HG03196 (cell line): ENCODE results near the gene HES2.
A peak's percentile ranks its signal among the peaks of the same experiment; 100 is the strongest.
"Not testable (repeated sequence)": the region's sequence is repeated elsewhere in the genome, so short reads cannot be mapped to it uniquely, and the experiment has no call there.

Experiments used
- ATAC-seq: cut with Tn5 transposase; IDR thresholded peaks from one replicate; pipeline ENCODE4 v1.9.1; 2021; ENCODE audit not compliant: unreplicated experiment

Gene HES2

GRCh38 chr1:6419397-6419803 is 319 bp downstream of the HES2 start:
- ATAC-seq, result no peak

DNA sequence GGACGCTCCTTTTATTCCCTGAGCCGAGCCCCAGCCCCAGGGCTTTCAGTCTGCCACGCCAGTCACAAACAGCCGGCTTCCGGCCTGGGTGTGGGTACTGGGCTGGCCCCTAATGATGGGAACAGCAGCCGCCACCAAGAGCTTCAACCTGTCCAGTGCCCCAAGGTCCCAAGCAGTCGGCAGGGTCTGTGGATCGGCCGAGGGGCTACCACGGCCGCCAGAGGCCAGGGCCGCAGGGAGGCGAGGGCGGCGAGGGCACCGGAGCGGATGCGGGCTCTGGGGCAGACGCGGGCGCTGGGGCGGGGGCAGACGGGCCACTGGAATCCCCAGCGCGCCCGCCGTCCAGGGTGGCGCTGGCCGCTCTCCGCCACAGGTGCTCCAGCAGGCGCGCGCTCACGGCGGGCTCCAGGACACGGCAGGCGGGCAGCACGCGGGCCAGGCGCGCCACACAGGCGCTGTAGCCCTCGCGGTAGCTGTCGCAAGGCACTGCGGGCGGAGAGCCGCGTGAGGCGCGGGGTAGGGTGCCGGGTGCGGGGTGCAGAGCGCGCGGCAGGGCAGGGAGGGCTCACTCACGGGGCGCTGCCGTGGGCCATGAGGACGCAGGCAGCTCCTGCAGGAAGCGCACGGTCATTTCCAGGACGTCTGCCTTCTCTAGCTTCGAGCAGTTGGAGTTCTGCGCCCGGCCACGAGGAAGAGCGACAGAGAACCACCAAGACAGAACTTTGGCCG is 887 bp downstream of the HES2 start:
- no peak for ATAC-seq

- ATAC-seq, result no peak
Measured at GRCh38 chr1:6417961-6418667, 1.6 kb downstream of the HES2 start.

DNA sequence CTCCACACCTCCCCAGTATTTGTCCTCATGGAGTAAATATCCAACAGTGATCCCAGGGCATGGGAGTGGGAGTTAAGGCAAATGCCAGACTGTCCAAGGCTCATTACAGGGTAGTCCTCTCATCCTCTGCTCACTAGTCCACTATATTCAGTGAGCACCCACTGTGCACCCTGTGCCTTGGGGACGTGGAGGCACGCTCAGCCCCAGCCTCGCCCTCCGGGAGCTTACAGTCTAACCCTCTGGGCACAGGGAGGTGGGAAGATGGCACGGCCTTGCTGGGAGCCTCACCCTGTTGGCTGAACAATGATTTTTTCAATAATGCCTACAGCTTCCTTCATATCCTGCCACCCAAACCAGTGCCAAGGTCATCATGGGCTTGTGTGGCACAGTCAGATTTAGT is 2.8 kb downstream of the HES2 start:
- ATAC-seq, result no peak

DNA sequence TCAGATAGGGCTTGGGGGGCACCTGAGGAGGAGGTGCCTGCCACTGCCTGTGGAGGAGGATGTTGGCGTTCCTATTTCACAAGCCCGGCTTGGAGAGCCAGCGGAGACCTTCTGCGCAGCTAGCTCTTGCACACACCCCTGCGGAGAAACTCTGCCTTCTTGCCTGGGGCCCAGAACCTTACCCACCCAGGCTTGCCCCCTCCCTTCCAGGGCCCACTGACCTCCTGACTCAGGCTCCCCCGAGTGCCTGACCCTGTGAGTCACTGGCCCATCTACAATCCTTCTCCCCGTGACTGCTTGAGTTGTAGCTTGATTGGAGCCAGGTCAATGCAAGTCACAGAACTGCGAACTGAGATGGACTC is 3.4 kb downstream of the HES2 start:
- no peak for ATAC-seq

DNA sequence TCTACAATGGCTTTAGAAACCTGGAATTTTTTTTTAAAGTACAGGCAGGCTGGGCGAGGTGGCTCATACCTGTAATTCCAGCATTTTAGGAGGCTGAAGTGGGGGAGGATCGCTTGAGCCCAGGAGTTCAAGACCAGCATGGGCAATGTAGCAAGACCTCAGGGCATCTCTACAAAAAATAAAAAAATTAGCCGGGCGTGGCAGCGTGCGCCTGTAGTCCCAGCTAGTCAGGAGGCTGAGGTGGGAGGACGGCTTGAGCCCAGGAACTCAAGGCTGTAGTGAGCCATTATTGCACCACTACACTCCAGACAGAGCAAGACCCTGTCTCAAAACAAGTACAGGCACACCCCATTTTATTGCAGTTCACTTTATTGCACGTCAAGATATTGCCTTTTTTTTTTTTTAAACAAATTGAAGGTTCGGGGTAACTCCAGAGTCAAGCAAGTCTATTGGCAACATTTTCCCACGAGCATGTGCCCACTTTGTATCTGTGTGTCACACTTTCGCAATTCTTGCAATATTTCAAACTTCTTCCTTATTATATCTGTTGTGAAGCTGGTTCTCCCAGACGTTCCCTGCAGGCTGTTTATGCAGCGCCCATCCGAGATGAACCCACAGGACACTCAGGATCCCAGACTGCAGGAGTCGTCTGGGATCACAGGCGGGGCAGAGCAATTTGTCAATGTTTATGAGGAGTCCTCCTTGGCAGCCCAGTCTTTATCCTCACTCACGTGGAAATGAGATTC is 4.7 kb downstream of the HES2 start:
- no peak for ATAC-seq

GRCh38 chr1:6414443-6414844 is 5.3 kb downstream of the HES2 start:
- peak; percentile 84 for ATAC-seq

- ATAC-seq, result no peak
Measured at GRCh38 chr1:6412896-6413295, 6.8 kb downstream of the HES2 start.

DNA sequence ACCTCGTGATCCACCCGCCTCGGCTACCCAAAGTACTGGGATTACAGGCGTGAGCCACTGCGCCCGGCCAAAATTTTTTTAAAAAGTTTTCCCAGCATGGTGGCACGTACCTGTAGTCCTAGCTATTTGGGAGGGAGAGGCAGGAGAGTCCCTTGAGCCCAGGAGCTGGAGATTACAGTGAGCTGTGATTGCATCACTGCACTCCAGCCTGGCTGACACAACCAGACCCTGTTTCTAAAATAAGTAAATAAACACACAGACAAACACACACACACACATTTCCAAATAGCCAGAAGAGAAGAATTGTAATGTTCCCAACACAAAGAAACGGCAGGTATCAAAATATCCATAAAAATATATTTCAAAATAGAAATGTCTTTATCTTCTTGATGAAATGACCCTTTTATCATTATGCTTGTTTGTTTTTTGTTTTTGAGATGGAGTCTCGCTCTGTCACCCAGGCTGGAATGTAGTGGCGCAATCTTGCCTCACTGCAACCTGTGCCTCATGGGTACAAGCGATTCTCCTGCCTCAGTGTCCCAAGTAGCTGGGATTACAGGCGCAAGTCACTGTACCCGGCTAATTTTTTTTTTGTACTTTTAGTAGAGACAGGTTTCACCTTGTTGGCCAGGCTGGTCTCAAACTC is 9.3 kb downstream of the HES2 start:
- ATAC-seq, result no peak

DNA sequence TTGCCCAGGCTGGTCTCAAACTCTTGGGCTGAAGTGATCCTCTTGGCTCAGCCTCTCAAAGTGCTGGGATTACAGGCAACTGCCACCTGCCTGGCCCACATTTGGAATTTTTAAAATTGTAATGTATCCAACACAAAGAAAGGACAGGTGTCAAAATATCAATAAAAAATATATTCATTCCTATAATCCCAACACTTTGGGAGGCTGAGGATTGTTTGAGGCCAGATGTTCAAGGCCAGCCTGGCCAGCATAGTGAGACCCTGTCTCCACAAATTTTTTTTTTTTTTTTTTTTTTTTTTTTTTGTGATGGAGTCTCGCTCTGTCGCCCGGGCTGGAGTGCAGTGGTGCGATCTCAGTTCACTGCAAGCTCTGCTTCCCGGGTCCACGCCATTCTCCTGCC is 10.0 kb downstream of the HES2 start:
- ATAC-seq, result no peak

- no peak for ATAC-seq
Measured at GRCh38 chr1:6409053-6409452, 10.7 kb downstream of the HES2 start.

- no peak for ATAC-seq
Measured at GRCh38 chr1:6408023-6408422, 11.7 kb downstream of the HES2 start.

- ATAC-seq, result no peak
Measured at GRCh38 chr1:6401673-6402072, 18.0 kb downstream of the HES2 start.

DNA sequence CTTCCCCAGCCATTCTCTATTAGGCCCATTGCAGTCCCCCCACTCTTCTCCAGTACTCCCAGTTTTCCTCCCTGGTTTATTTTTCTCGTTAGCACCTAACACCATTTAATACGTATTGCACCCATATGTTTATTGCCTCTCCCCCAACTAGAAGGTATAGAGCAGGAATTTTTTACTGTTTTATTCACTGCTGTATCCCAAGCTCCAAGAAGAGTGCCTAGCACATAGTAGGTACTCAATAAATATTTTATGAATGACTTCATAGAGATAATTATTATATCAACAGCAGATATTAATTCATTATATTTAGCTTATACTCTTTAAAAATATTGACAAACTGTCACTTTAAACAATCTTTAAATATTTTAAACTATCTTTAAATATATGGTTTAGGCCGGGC is 20.4 kb downstream of the HES2 start:
- ATAC-seq, result no peak

DNA sequence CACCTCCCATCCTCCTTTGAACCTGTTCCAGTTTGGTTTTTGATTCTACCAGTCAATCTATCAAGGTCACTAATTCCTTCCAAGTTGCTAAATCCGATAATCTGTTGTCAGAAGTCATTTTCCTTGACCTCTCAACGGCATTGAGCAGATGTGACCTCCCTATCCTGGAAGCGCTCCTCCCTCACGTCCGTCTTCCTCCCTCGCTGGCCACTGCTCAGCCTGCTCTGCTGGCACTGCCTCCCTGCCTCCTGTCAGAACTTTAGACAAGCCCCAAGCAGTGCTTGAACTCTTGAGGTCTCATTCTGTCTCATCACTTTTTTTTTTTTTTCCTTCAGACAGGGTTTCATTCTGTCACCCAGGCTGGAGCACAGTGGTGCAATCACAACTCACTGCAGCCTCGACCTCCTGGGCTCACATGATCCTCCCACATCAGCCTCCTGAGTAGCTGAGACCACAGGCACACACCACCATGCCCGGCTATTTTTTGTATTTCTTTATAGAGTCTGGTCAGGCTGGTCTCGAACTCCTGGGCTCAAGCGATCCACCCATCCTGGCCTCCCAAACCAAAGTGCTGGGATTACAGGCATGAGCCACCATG is 21.8 kb downstream of the HES2 start:
- no peak for ATAC-seq

DNA sequence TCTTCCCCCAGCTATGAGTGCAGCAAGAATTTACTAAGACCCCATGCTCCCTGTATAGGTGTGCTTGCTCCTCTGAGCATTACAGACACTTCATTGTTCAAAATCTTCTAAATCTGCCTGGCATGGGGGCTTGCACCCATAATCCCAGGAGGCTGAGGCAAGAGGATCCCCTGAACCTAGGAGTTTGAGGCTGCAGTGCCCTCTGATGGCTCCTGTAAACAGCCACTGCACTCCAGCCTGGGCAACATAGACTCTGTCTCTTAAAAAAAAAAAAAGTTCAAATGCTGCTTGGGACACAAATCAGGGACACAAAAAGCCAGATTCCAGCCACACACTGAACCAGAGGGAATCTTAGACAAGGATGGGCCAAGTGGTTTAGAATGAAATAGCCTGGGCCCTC is 22.7 kb downstream of the HES2 start:
- no peak for ATAC-seq

DNA sequence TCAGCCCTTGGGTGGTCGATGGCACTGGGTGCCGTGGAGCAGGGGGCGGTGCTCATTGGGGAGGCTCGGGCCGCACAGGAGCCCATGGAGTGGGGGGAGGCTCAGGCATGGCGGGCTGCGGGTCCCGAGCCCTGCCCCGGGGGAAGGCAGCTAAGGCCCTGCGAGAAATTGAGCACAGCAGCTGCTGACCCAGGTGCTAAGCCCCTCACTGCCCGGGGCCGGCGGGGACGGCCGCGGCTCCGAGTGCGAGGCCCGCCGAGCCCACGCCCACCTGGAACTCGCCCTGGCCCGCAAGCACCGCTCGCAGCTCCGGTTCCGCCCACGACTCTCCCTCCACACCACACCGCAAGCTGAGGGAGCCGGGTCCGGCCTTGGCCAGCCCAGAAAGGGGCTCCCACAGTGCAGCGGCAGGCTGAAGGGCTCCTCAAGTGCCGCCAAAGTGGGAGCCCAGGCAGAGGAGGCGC is 23.9 kb downstream of the HES2 start:
- not testable (repeated sequence) for ATAC-seq

DNA sequence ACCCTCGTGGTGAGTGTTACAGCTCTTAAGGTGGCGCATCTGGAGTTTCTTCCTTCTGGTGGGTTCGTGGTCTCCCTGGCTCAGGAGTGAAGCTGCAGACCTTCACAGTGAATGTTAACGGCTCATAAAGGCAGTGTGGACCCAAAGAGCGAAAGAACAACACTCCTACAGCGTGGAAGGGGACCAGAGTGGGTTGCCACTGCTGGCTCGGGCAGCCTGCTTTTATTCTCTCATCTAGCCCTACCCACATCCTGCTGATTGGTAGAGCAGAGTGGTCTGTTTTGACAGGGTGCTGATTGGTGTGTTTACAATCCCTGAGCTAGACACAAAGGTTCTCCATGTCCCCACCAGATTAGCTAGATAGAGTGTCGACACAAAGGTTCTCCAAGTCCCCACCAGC is 24.6 kb downstream of the HES2 start:
- ATAC-seq, result not testable (repeated sequence)

DNA sequence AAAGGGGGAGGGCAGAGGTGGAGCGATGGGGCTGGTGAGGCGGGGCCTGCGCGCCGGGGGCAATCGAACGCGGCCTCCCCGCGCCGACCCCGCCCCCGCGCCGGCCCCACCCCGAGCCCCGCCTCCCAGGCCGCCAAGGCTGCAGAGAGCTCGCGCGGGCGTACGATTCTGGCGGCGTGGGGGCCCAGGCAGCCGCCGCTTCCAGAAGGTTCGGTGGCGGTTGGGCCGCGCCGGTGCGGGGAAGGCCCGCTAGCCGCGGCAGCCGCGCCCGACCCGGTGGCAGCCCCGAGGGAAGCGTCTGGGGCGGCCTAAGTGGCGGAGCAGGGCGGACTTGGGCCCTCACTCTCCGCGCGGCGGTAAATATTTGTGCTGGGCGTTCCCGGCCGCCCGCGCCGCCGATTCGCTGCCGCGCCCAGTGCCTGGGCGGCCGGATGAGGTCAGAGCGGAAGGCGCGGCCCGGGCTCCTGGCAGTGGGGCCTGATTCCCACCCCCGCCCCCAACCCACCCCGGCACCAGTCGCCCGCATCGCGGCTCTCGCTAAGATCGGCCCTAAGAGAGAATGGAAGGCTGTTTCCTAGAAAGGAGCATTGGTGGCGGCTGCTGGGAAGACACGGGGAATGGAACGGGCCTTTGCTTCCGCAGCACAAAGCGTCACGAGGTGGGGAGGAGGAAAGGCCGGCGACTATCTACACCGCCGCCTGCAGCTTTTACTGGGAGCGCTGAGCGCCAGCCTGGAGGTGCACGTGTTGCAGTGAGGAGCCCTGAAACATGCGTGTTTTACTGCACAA is 26.1 kb downstream of the HES2 start, which contains the start of gene ACOT7:
ACOT7 (minus strand) TSS at position 368 of the 788 bp plus-strand sequence. CDS start 368 bp downstream, outside the sequence.
- ATAC-seq, result peak; percentile 76

DNA sequence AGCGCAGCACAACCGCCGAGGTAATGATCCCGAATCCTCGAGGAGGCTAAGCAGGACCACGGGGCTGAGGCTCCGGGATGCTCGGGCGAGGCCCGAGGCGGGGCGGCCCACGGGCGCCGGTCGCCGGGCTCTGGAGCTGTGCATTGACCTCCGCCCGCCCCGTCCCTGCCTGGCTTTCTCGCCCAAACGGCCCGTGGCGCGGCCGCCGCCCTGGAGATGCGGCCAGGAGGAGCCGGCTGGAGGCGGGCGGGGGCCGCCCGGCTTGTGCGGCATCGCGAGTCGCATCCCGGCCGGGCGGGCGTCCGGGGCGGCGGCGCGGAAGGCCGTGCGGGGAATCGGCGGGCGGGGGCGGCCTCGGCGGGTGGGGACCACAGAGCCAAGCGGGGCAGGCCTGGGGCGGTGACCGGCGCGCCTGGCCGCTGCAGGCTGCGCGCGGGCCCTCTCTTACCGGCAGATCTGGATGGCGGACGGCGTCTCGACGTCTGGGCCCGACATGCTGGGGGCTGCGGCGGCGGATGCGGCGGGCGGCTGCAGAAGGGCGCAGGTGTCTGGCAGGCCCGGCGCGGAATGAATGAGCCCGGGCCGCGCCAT is 26.8 kb downstream of the HES2 start:
- peak; percentile 11 for ATAC-seq
